ENCODE data around the gene LMF1.
A peak's percentile ranks its signal among the peaks of the same experiment; 100 is the strongest.

The LMF1 gene

DNA sequence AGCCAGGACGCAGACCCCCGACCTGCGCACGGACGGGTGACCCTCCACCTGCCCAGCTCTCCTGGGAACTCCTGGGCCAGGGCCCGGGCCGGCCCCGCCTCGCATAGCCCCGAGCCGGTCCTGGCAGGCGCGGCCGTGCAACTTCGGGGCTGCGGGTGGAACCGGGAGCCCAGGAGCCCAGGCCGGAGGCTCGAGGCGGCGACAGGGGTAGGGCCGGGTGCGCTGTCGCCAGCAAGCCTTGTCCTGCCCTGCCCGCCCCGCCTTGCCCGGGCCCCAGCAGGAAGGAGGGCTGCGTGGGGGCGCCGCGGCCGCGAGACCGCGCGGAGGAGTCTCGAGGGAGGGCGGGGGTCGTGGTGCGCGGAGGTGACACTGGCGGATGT, 408 bp downstream of the LMF1 start:
- peak overlapping the region; percentile 41 for H3K27ac ChIP-seq (ENCODE audit: low read depth, low read length, severe bottlenecking)

DNA sequence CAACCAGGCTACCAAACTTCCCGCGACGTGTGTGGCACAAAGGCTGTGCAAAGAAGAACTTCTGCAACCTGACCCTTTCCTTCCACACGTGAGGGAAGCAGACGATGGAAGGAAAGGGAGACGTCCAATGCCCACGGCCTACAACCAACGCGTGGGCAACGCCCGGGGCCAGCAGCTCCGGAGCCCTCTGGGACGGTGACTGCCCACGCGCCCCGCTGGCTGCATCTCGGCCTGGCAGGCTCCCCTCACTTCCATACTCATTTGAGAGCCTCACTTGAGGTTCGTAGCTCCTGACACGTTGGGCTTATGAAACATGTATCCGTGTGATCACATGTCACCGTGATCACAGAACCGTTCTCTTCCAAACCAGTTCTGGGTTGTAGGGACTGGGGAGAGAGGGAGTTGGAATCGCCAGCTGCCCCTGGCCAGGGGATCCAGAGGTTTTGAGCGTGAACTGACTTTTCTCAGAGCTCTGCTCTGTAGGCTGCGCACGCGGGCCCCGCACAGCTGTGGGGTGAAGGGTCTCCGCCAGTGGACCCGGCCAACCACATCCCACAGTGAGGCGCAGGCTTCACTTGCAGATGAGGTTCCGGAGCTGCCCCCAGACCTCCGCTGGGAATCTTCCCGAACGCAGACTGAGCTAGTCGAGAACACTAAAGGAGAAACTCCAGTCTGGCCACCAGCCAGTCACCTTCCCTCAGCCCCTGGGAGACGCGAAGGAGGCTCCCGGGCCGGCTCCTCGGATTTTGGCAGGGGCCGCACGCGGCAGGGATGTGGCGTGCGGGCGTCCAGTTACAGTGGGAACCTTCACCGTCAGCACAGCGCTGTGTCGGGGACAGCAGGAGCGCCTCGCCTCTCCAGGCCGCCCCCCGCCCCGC, 1.0 kb downstream of the LMF1 start:
- Histone ChIP-seq H3K9me3 (ENCODE audit: control insufficient read depth, low read length) (peaks cover 10% of the 10 kb centered on the region), H3K27ac (ENCODE audit: low read depth, low read length, severe bottlenecking) (no peak overlapping the region), H3K4me3 (ENCODE audit: extremely low read depth, insufficient read depth, low read length, poor library complexity, severe bottlenecking) (peak overlapping the region; percentile 82), H3K36me3 (ENCODE audit: control insufficient read depth, insufficient read depth, low read length) (peaks cover 26% of the 10 kb centered on the region), H3K4me1 (ENCODE audit: control insufficient read depth, insufficient read depth, low read length, poor library complexity, severe bottlenecking) (no peaks in the 10 kb centered on the region)
- 56 to 58% methylated on average over 50 to 53 of the region's 55 CpGs for WGBS, 2 experiments (ENCODE audit: insufficient coverage in 2 of 2)

More for the DNA sequence above, 408 bp downstream of the LMF1 start:
- 1 to 2% methylated on average over 25 to 40 of the region's 42 CpGs for WGBS, 2 experiments (ENCODE audit: insufficient coverage in 2 of 2)
- Histone ChIP-seq H3K9me3 (ENCODE audit: control insufficient read depth, low read length) (peaks cover 6% of the 10 kb centered on the region), H3K4me1 (ENCODE audit: control insufficient read depth, insufficient read depth, low read length, poor library complexity, severe bottlenecking) (no peaks in the 10 kb centered on the region), H3K4me3 (ENCODE audit: extremely low read depth, insufficient read depth, low read length, poor library complexity, severe bottlenecking) (peak overlapping the region; percentile 82), H3K36me3 (ENCODE audit: control insufficient read depth, insufficient read depth, low read length) (peaks cover 26% of the 10 kb centered on the region)

DNA sequence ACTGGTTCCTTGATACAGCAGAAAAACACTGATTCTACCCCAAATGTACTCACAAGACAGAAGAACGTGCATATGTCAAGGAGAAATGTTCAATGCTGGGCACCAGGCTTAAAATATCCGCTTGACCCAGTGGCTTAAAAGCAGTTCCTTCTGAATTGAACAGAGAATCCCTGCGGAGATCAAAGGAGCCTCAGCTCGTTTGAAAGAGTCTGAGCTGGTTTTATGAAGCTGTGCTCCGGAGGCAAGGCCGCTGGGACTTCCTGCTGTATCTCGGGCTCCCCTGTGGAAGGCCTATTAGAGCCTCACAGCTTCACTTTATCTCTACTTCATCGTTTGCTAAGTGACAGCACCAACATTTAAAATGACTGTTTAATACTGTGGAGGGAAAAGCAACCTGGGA, 2.2 kb downstream of the LMF1 start:
- H3K36me3 ChIP-seq (ENCODE audit: control insufficient read depth, insufficient read depth, low read length): peaks cover 26% of the 10 kb centered on the region
- H3K27ac ChIP-seq (ENCODE audit: low read depth, low read length, severe bottlenecking): peak overlapping the region; percentile 60
- no peak overlapping the region for H3K4me3 ChIP-seq (ENCODE audit: extremely low read depth, insufficient read depth, low read length, poor library complexity, severe bottlenecking)
- H3K4me1 ChIP-seq (ENCODE audit: control insufficient read depth, insufficient read depth, low read length, poor library complexity, severe bottlenecking): no peaks in the 10 kb centered on the region
- WGBS, 2 experiments (ENCODE audit: insufficient coverage in 2 of 2): 38 to 43% methylated on average over 6 to 8 of the region's 8 CpGs
- peaks cover 10% of the 10 kb centered on the region for H3K9me3 ChIP-seq (ENCODE audit: control insufficient read depth, low read length)

DNA sequence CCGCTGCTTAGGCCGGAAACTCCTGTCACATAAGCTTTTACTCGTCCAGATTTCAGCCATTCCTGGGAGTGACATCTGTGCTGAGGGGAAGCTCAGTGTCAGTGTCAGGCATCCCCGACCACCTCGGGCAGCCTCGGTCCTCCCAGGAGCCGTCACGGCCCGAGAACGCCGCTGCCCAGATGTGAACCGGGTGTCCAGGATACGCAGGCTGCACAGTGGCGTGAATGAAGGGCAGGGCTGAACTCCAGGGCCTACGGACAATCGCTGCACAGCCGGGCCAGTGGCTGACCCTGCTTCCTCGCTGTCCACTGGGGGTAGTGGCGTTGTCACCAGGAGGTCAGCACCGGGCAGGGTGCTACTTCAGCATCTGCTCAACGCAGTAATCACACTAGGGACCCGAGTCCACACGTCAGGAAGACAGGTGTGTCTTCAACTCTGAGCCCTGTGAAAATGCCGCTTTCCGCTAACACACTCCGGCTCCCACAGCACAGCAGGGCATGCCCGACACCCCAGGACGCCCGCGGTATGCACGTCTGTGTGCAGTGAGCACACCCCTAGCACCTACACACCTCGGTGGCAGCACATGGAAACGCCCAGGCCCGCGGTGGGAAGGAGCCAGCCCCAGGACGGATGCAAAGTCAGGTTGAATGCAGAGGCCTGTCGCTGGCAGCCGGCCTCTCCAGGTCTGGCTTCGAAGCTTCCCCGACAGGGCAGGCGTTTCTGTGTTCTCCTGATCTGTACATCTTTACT, 3.1 kb downstream of the LMF1 start:
- peak overlapping the region; percentile 60 for H3K27ac ChIP-seq (ENCODE audit: low read depth, low read length, severe bottlenecking)
- peaks cover 10% of the 10 kb centered on the region for H3K9me3 ChIP-seq (ENCODE audit: control insufficient read depth, low read length)
- no peaks in the 10 kb centered on the region for H3K4me1 ChIP-seq (ENCODE audit: control insufficient read depth, insufficient read depth, low read length, poor library complexity, severe bottlenecking)
- peaks cover 26% of the 10 kb centered on the region for H3K36me3 ChIP-seq (ENCODE audit: control insufficient read depth, insufficient read depth, low read length)
- 92 to 97% methylated on average over 34 to 39 of the region's 41 CpGs for WGBS, 2 experiments (ENCODE audit: insufficient coverage in 2 of 2)
- H3K4me3 ChIP-seq (ENCODE audit: extremely low read depth, insufficient read depth, low read length, poor library complexity, severe bottlenecking): no peak overlapping the region

DNA sequence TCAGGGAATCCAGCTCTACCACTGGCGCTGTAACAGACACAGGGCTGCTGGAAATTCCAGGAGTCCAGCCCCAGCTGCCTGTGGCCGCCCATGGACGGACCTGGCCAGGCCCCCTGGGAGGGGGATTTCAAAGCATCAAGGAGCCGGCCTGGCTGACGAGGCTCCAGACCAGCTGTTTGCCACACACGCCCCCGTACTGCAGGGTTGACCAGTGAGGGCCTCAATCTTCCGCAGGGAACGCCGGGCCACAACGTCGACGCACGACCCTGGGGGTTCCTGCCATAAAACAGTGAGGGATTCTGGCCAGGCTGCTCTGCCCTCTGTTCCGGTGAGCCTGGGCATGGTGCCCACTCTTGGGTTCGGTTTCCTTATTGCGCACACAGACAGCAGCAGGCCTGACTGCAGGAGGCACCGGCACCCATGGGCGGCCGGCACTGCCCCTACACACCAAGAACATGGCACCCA, 3.7 kb downstream of the LMF1 start:
- Histone ChIP-seq H3K4me3 (ENCODE audit: extremely low read depth, insufficient read depth, low read length, poor library complexity, severe bottlenecking) (no peak overlapping the region), H3K27ac (ENCODE audit: low read depth, low read length, severe bottlenecking) (no peak overlapping the region), H3K9me3 (ENCODE audit: control insufficient read depth, low read length) (peaks cover 10% of the 10 kb centered on the region), H3K36me3 (ENCODE audit: control insufficient read depth, insufficient read depth, low read length) (peaks cover 26% of the 10 kb centered on the region), H3K4me1 (ENCODE audit: control insufficient read depth, insufficient read depth, low read length, poor library complexity, severe bottlenecking) (no peaks in the 10 kb centered on the region)
- WGBS, 2 experiments (ENCODE audit: insufficient coverage in 2 of 2): 93 to 98% methylated on average over 15 to 19 of the region's 20 CpGs

DNA sequence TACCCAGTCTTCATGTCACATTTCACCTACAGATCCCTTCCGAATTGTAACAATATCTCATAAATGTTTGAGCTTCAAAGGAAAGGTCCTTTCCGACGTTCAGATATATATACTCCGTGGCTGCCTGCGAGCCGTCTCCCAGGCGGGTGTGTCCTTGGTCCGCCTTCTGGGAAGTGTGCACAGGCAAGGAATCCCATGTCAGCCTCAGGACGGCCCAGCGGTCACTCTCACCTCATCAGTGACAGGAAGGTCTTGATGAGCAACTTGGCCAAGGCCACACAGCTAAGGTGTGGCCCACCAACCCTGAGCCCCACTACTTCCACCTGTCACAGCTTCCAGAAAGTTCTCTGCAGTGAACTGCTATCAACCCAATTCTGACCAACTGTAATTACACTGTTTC, 4.3 kb downstream of the LMF1 start:
- WGBS, 2 experiments (ENCODE audit: insufficient coverage in 2 of 2): 94 to 95% methylated on average over 10 of the region's 10 CpGs
- Histone ChIP-seq H3K27ac (ENCODE audit: low read depth, low read length, severe bottlenecking) (no peak overlapping the region), H3K4me3 (ENCODE audit: extremely low read depth, insufficient read depth, low read length, poor library complexity, severe bottlenecking) (no peak overlapping the region), H3K9me3 (ENCODE audit: control insufficient read depth, low read length) (peaks cover 10% of the 10 kb centered on the region), H3K4me1 (ENCODE audit: control insufficient read depth, insufficient read depth, low read length, poor library complexity, severe bottlenecking) (no peaks in the 10 kb centered on the region), H3K36me3 (ENCODE audit: control insufficient read depth, insufficient read depth, low read length) (peaks cover 26% of the 10 kb centered on the region)

DNA sequence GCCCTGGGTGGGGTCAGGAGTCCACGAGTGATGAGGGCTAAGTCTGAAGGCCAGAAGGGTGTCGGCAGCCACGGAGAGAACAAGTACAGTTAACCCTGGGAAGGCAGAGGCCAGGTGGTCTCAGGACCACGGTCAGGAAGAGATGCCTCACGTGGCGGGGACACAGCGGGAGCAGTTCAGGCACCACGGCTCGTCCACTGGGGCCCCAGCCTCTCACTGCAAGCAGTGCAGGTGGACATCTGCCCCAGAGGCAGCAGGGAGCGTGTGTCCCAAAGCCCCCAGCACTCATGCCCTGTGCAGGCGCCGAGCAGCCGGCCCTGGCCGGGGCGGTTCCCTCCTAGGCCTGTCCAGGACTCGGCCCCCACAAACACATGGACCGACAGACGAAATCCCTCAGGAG, 4.7 kb downstream of the LMF1 start:
- no peak overlapping the region for H3K4me3 ChIP-seq (ENCODE audit: extremely low read depth, insufficient read depth, low read length, poor library complexity, severe bottlenecking)
- 95 to 97% methylated on average over 18 of the region's 18 CpGs for WGBS, 2 experiments (ENCODE audit: insufficient coverage in 2 of 2)
- peaks cover 10% of the 10 kb centered on the region for H3K9me3 ChIP-seq (ENCODE audit: control insufficient read depth, low read length)

DNA sequence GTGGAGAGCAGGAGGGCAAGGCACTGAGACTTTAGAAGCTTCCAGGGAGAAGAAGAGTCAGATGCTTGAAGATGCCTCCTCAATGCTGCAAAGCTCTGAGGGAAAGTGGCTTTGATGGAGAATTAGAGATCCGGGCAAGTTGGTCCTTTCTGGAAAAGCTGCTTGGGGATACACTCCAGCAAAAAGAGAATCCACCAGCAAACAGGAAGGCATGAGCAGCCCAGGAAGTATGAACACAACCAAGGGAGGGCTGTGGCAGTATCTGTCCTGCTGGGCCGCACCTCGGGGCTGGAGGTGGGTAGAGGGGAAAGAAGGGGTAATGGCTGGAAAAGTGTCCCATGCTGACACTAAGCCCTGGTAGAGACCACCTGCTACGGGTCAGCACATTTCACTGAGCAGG, 5.3 kb downstream of the LMF1 start:
- H3K27ac ChIP-seq (ENCODE audit: low read depth, low read length, severe bottlenecking): no peak overlapping the region
- H3K4me3 ChIP-seq (ENCODE audit: extremely low read depth, insufficient read depth, low read length, poor library complexity, severe bottlenecking): no peak overlapping the region
- H3K9me3 ChIP-seq (ENCODE audit: control insufficient read depth, low read length): peaks cover 10% of the 10 kb centered on the region
- H3K36me3 ChIP-seq (ENCODE audit: control insufficient read depth, insufficient read depth, low read length): peaks cover 26% of the 10 kb centered on the region
- no peaks in the 10 kb centered on the region for H3K4me1 ChIP-seq (ENCODE audit: control insufficient read depth, insufficient read depth, low read length, poor library complexity, severe bottlenecking)
- 87 to 93% methylated on average over 3 to 4 of the region's 4 CpGs for WGBS, 2 experiments (ENCODE audit: insufficient coverage in 2 of 2)

More for the DNA sequence above, 4.7 kb downstream of the LMF1 start:
- no peaks in the 10 kb centered on the region for H3K4me1 ChIP-seq (ENCODE audit: control insufficient read depth, insufficient read depth, low read length, poor library complexity, severe bottlenecking)
- H3K27ac ChIP-seq (ENCODE audit: low read depth, low read length, severe bottlenecking): no peak overlapping the region
- H3K36me3 ChIP-seq (ENCODE audit: control insufficient read depth, insufficient read depth, low read length): peaks cover 26% of the 10 kb centered on the region

DNA sequence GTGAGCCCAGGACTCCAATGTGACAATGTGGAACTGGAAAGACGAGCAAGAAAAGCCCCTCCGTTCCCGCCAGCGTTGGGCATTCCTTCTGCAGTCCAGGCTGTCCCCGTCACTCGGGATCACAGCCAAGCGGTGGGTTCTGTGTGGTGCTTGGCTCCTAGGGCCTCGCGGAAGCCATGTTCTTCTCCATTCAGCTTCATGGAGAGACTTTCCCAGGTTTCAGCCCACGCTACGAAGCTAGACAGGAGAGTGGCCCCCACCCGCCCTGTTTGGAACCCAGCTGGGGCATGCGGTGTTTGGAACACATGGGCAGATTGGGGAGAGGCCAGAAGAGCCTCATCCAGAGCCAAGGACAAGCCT, 5.8 kb downstream of the LMF1 start:
- WGBS, 2 experiments (ENCODE audit: insufficient coverage in 2 of 2): 96% methylated on average over 13 of the region's 13 CpGs
- H3K27ac ChIP-seq (ENCODE audit: low read depth, low read length, severe bottlenecking): no peak overlapping the region
- no peaks in the 10 kb centered on the region for H3K4me1 ChIP-seq (ENCODE audit: control insufficient read depth, insufficient read depth, low read length, poor library complexity, severe bottlenecking)
- no peak overlapping the region for H3K4me3 ChIP-seq (ENCODE audit: extremely low read depth, insufficient read depth, low read length, poor library complexity, severe bottlenecking)
- peaks cover 10% of the 10 kb centered on the region for H3K9me3 ChIP-seq (ENCODE audit: control insufficient read depth, low read length)
- H3K36me3 ChIP-seq (ENCODE audit: control insufficient read depth, insufficient read depth, low read length): peaks cover 26% of the 10 kb centered on the region

DNA sequence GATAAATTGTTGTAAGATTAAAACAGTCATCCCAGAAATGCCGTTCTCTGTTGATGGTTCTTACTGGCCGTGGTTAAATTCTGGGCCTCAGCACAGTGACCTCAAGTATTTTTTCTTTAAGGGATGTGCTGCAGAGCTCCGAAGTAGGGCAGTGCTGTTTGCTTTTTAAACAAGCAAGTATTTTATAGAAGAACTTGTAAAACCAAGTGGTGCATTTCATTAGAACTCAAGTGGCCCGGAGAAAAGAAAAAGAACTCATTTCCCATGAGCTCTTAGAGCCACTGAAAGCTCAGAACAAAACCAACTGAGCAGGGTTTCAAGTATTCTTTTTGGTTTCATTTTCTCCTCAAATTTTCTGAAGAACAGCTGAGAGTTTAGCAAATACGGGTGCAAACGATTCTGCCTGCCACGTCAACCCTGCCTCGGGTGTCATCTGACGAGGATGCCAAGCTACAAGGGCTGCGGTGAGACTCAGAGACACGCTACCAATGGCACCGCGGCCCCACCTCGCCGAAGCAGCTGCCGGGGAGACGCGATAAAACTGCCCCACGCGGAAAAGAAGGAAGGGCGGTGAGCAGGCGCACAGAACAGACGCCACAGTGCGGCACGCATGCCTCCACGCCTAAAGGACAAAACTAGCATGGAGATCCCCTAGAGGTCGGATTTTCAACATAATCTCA, 6.3 kb downstream of the LMF1 start:
- H3K9me3 ChIP-seq (ENCODE audit: control insufficient read depth, low read length): peaks cover 10% of the 10 kb centered on the region
- WGBS, 2 experiments (ENCODE audit: insufficient coverage in 2 of 2): 88 to 95% methylated on average over 25 to 27 of the region's 27 CpGs

More for the DNA sequence above, 6.3 kb downstream of the LMF1 start:
- no peaks in the 10 kb centered on the region for H3K4me1 ChIP-seq (ENCODE audit: control insufficient read depth, insufficient read depth, low read length, poor library complexity, severe bottlenecking)
- H3K4me3 ChIP-seq (ENCODE audit: extremely low read depth, insufficient read depth, low read length, poor library complexity, severe bottlenecking): no peak overlapping the region
- H3K27ac ChIP-seq (ENCODE audit: low read depth, low read length, severe bottlenecking): no peak overlapping the region
- H3K36me3 ChIP-seq (ENCODE audit: control insufficient read depth, insufficient read depth, low read length): peaks cover 26% of the 10 kb centered on the region

Data from mesodermal cell (in vitro differentiated cells).